Measurements from ENCODE around the gene KDM2B. TPM values are rescaled to one million over a fixed set of nuclear protein-coding genes. Genes with fewer than 3 reads are reported as not detected.
A peak's percentile ranks its signal among the peaks of the same experiment; 100 is the strongest.

Gene KDM2B
- total and polyA plus RNA-seq, 2 experiments from 2014 or later: 59.4 to 161 TPM

GRCh38 chr12:121536899-121537813 lies 43.7 kb downstream of the KDM2B start:
- H2AFZ ChIP-seq: no peak overlapping the region
- peaks cover 52% of the 10 kb centered on the region for H3K36me3 Mint-ChIP-seq (ENCODE audit: low read depth)
- TF ChIP-seq ZNF114 (CRISPR knock-in tag; IDR thresholded peaks at IDR 0.05) (no peak), POLR2AphosphoS5 (IDR thresholded peaks at IDR 0.05; ENCODE audit: low read depth) (no peak; the same call in 1 of the 2 replicates), JUNB (IDR thresholded peaks at IDR 0.05; ENCODE audit: unreplicated experiment) (no peak), EZH2 (IDR thresholded peaks at IDR 0.05; ENCODE audit: low read depth, unreplicated experiment) (no peak), CTCF (conservative IDR thresholded peaks at IDR 0.05; ENCODE audit: low read depth in 2 of 2) (no peak), CREB1 (CRISPR knock-in tag; IDR thresholded peaks at IDR 0.05; ENCODE audit: low read depth) (no peak), ETS1 (IDR thresholded peaks at IDR 0.05) (no peak), REST (IDR thresholded peaks at IDR 0.05; ENCODE audit: unreplicated experiment) (no peak), ZNF331 (CRISPR knock-in tag; IDR thresholded peaks at IDR 0.05; ENCODE audit: low read depth) (no peak), ZNF462 (CRISPR knock-in tag; IDR thresholded peaks at IDR 0.05) (no peak), EZH2phosphoT487 (IDR thresholded peaks at IDR 0.05; ENCODE audit: unreplicated experiment) (no peak), NANOG (IDR thresholded peaks at IDR 0.05; ENCODE audit: borderline replicate concordance) (no peak), STAT1 (IDR thresholded peaks at IDR 0.05; ENCODE audit: unreplicated experiment) (no peak)
- H3K4me3 Mint-ChIP-seq: peak overlapping the region; percentile 57
- H3K4me1 ChIP-seq (ENCODE audit: insufficient read depth): peaks cover 35% of the 10 kb centered on the region
- H3K36me3 ChIP-seq (ENCODE audit: insufficient read depth): peaks cover 23% of the 10 kb centered on the region
- H3K27me3 Mint-ChIP-seq (ENCODE audit: insufficient read depth, low read depth, poor library complexity): peaks cover 26% of the 10 kb centered on the region
- peak; percentile 75 for DNase-seq (ENCODE audit: low spot score)
- H3K9me2 ChIP-seq (ENCODE audit: insufficient read depth): no peaks in the 10 kb centered on the region
- H3K27ac ChIP-seq (ENCODE audit: low read depth): no peak overlapping the region
- H3F3A ChIP-seq (replicated peaks; ENCODE audit: low read depth): peaks cover 32% of the 10 kb centered on the region
- peaks cover 49% of the 10 kb centered on the region for H4K20me1 ChIP-seq (replicated peaks; ENCODE audit: insufficient read depth)
- no peak overlapping the region for H3K27ac Mint-ChIP-seq
- H3K79me2 ChIP-seq (replicated peaks; ENCODE audit: insufficient read depth): peaks cover 62% of the 10 kb centered on the region
- no peaks in the 10 kb centered on the region for H3K9me3 Mint-ChIP-seq
- H3K4me1 Mint-ChIP-seq: peaks cover 56% of the 10 kb centered on the region
- H3K4me2 ChIP-seq: peak overlapping the region; percentile 94
- peaks cover 4% of the 10 kb centered on the region for H3K27me3 ChIP-seq (ENCODE audit: insufficient read depth)
- peak overlapping the region; percentile 71 for H3K4me3 ChIP-seq
- ATAC-seq: peak; percentile 52

Measured in GM23338 (cell line).